GM18499 (cell line): ENCODE data around the gene MAGI2.

Source experiments
- ATAC-seq: cut with Tn5 transposase; IDR thresholded peaks from one replicate; pipeline ENCODE4 v1.9.1; 2021; ENCODE audit warnings: moderate number of reproducible peaks; ENCODE audit not compliant: insufficient read depth, unreplicated experiment

MAGI2 gene

GRCh38 chr7:78066599-78066998 lies 1386.9 kb downstream of the MAGI2 start:
- ATAC-seq, result no peak

DNA sequence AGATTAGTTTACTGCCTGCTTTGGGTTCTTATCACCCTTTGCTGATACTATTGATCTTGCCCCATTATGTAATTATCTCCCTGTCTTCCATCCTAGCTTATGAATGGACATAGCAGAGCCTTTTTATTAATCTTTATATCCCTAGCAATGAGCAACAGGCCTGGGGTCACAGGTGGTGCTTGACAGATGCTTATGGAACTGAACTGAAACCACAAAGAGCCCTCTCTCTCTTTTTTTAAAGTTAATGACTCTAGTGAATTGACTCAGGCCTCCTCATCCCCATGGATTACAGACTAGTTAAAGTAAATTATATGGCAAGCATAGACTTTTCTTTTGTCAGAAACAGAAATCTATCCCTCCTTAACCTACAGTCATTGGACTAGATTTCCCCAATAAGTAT lies 1389.7 kb downstream of the MAGI2 start:
- no peak for ATAC-seq

DNA sequence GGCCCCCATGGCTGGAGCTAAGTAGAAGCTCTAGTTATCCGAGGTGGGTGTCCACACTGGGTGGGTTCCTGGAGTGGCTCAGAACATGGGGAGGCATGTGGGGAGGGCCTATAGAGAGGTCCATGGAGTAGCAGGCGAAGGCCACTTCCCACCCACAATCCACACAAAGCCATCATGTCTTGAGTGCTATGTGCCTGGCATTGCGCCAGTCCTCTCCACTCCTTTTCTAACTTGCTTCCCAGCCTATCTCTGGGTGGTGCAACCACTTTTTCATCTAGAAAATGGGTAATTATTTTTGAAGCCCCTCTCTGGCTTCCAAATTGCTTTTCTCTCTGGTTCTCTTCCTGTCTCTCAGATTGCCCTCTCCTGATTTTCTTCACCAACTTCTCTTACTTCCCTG lies 1391.3 kb downstream of the MAGI2 start:
- ATAC-seq, result no peak

GRCh38 chr7:78057571-78057970 lies 1395.9 kb downstream of the MAGI2 start:
- ATAC-seq, result no peak

DNA sequence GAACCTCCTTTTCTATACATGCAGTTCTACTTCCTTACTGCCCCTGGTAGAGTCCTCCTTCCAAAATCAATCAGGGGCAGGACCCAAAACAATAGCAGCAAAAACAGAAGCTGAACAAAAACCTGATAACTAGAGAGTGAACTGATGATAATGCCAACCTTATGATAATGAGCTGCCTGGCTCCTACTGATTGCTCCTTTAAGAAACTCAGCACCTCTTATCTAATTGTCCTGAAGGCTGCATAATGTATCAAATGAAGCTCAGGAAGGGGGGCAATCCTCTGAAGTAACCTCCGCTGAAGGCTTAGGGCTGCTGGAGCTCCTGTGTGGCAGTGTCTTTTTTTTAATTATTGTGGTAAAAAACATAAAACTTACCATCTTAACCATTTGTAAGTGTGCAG lies 1397.9 kb downstream of the MAGI2 start:
- no peak for ATAC-seq

- no peak for ATAC-seq
These were observed 1398.4 kb downstream of the MAGI2 start for GRCh38 chr7:78055001-78055573.

DNA sequence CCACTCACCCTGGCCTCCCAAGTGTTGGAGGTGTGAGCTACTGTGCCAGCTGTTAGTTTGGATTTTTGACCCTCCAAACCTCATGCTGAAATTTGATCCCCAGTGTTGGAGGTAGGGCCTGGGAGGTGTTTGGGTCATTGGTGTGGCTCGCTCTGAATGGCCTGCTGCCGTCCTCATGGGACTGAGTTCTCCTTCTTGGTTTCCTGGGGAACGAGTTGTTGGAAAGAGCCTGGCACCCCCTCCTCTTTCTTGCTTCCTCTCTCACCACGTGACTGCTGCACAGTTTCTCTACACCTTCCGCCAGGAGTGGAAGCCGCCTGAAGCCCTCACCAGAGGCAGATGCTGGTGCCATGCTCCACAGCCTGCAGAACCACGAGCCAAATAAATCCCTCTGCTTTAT lies 1401.4 kb downstream of the MAGI2 start:
- no peak for ATAC-seq

GRCh38 chr7:78047800-78048199 lies 1405.7 kb downstream of the MAGI2 start:
- no peak for ATAC-seq

DNA sequence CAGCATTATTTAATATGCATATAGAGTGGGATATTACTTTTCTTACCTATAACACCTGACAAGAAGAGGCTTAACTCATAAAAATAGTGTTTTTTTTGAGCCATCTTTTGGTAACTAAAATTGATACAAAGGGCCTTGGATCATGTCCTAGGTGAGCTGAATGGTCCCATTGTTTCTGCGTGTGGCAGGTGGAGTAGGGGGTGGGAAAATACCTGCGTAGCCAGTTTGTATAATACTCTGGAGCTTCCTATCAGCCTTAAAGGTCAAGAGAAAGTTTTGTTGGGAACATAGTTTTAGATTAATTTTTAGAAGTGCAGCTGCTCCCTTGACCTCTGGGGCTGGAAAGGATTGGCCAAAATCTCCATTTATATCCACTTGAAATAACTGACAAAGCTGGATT lies 1410.3 kb downstream of the MAGI2 start:
- no peak for ATAC-seq

DNA sequence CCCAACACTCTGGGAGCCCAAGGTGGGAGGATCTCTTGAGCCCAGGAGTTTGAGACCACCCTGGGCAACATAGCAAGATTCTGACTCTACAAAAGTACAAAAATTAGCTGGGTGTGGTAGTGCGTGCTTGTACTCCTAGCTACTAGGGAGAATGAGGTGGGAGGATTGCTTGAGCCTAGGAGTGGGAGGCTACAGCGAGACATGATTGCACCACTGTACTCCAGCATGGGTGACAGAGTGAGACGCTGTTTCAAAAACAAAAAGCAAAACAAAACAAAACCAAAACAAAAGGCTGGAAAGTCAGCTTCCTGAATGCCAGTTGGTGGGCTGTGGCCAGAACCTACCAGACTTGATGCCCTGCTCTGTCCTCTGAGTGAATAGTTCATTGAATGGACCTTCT lies 1412.0 kb downstream of the MAGI2 start:
- ATAC-seq, result no peak

- peak; percentile 44 for ATAC-seq
These were observed 1413.4 kb downstream of the MAGI2 start for GRCh38 chr7:78039790-78040776.

DNA sequence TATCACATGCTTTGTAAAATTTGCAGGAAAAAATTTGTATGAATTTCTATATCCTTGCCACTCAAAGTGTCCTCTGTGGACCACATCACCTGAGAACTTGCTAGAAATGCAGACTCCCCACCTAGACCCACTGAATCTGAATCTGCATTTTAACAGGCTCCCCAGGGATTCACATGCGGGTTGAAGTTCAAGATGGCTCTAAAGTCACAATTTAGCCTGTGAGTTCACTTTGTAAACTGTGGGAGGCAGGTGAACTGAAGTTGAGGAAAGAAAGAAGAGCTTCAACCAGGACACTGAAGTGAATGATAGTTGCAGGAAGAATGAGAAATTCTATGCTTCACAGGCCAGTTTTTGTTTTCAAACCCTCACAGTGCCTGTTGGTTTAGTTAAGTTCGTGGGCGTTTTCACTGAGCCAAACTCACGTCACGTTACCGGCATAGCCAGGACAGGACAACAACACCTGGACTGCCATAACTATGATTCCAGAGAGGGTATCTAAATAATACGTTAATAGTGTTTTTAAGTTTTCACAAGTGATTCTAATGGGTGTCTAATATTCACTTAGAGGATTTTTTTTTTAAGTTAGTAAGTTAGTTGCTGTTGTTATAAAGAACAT lies 1414.9 kb downstream of the MAGI2 start:
- ATAC-seq, result no peak

DNA sequence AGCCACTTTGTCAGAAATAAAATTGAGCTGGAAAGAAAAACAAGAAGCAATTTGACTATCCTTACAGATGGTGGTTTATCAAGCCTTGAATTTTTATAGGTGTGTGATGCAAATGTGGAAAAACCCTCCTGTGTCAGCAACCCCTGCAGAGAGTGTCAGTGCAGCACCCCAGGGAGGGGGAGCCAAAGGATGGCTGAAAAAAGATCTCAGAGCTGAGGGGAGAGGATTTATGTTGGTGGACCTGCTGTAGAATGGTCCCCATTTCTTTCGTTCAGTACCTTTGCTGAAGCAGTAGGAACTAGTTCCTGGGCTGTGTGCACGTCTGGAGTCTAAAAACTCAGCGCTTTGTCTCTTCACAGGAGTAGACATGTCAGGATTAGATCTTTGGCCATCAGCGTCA lies 1415.9 kb downstream of the MAGI2 start:
- ATAC-seq, result no peak

DNA sequence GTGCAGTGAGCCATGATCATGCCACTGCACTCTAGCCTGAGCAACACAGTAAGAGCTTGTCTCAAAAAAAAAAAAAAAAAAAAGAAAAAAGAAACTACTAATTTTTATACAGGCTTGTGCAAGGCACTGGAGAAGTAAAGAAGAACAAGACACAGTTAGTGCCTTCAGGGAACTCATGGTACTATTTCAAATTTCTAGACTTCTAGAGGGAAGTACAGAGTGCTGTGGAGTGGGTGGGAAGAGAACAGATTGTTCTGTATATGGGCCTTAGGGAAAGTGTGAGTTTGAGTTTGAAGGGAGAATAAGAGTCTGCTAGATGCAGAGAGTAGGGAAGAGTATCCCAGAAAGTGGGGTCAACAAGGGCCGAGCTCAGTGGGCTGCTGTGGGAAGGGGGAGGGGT lies 1420.1 kb downstream of the MAGI2 start:
- no peak for ATAC-seq

GRCh38 chr7:78026492-78026891 lies 1427.0 kb downstream of the MAGI2 start:
- ATAC-seq, result no peak

DNA sequence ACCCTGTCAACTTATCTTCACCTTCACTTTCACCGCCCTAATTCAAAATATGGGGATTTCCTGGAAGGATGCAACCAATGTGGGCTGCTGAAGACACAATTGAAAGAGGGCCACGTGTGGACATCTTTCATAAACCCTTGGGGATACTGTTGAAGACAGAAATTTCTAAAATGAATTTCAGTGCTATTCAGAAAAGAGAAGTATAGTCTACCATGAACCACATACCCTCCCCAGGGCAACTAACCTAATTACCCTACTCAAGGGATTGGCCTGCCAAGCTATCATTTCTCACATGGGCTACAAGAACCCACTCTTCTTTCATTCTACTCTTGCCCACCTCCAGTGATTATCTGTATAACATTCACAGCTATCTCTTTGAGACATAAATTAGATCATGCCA lies 1428.9 kb downstream of the MAGI2 start:
- no peak for ATAC-seq

DNA sequence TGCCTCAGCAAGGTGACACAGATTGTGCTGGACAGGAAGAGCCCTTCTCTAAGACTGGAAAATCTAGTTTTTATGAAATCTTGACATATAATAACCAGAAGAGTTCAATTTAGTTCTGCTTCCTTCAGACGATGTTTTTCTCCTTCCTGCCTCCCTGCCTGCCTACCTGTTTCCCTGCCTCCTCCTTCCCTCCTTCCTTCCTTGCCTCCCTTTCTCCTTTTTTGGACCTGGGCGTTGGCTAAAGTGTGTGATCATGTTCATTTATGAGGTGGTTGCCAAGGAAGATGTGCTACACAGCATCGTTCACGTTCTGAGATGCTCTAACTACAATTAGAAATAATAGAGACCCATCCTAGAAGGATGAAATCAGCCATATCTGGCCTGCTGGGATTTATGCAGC lies 1430.3 kb downstream of the MAGI2 start:
- no peak for ATAC-seq

GRCh38 chr7:78022165-78022564 lies 1431.3 kb downstream of the MAGI2 start:
- no peak for ATAC-seq

GRCh38 chr7:78020874-78021249 lies 1432.6 kb downstream of the MAGI2 start:
- ATAC-seq, result no peak

DNA sequence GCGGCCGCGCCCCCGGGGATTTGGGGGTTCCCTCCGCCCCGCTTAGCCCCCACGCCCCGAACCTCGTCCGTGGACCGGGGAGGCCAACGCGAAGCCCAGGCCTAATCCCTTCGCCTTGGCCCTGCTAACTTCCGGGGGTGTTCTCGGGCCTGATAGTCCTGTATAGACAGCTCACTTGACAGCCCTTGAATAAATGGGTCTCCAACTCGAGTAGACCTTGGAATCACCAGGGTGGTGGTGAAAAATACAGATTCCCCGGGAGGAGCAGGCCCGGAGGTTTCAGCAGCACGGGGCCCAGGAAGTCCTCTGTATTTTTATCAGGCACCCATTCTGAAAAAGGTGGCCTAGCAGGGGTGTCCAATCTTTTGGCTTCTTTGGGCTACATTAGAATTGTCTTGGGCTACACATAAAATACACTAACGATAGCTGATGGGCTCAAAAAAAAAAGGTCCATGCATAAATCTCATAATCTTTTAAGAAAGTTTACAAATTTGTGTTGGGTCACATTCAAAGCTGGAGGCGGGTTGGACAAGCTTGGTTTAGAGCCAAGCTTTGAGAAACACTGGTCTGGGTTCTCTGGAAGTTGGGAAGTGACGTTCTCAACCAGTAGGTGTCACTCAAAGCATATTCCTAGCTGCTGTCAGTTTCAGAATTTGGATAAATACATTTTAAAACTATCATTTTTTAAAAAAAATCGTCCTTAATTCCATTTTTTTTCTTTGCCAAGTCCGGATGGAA lies 1433.2 kb downstream of the MAGI2 start:
- ATAC-seq, result peak; percentile 36
